Measurements from ENCODE around the gene CNTN4.
"Not testable (repeated sequence)": the region's sequence is repeated elsewhere in the genome, so short reads cannot be mapped to it uniquely, and the experiment has no call there.

Gene CNTN4

DNA sequence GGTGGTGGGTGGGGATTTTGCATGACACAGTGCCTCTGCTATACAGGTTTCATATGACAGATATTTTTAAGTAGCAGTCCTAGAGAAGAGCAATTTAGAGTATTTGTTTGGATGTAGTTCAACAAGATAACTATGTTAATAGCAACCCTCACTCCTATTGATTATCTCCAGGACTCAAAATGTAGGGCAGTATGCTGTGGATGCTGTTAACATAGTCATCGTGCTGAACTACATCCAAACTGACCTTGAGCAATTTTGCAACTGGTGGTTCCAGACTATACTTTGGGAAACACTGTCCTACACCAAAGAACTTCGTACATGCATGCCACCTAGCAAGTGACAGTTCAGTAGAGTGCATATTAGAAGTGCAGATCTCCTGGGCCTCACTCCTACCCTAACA, 893.9 kb downstream of the CNTN4 start:
- DNase-seq, result no peak

DNA sequence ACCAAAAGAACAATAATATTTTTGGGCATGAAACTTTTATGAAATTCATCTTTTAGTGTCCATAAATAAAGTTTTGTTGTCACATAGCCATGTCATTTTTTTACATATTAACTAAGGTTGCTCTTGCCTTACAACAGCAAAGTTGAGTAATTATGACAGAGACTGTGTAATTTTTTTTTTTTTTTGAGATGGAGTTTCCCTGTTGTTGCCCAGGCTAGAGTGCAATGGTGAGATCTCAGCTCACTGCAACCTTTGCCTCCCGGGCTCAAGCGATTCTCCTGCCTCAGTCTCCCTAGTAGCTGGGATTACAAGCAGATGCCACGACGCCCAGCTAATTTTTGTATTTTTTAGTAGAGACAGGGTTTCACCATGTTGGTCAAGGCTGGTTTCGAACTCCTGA, 894.5 kb downstream of the CNTN4 start:
- DNase-seq, result not testable (repeated sequence)

DNA sequence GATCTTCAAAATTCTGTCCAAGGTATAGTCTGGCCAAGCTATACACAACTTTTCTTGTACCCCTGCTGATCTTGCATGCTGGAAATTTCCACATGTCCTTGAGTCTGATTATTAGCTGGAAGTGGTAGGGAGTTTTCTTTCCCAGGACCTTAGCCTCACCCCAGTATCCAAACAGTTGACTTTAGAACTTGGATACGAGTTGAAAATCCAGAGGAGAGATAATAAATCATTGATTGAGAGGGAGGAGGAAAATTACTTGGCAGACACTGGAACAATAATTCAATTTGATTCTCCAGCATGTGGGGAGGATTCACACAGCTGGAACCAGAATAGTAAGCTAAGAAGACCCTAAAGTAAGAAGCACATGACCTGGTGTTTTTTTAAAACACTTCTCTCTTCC, 895.1 kb downstream of the CNTN4 start:
- DNase-seq, result no peak

DNA sequence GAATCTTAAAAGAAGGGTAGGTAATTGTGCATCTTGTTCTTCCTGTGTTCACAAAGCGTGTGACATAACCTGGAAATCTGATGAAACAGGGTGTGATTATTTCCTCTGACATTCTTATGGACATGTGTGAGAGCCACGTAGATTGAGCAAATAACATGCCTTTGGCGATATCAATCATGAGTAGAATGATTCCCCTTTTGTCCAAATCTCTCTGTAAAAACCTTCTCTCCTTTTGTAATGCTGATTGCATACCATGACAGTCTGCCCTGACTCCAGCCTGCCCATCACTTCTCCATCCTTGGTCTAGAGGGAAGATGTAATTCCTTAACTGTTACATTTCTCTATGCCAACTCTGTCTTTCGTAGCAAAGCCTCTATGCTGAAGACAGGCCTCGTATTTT, 896.5 kb downstream of the CNTN4 start:
- no peak for DNase-seq

DNA sequence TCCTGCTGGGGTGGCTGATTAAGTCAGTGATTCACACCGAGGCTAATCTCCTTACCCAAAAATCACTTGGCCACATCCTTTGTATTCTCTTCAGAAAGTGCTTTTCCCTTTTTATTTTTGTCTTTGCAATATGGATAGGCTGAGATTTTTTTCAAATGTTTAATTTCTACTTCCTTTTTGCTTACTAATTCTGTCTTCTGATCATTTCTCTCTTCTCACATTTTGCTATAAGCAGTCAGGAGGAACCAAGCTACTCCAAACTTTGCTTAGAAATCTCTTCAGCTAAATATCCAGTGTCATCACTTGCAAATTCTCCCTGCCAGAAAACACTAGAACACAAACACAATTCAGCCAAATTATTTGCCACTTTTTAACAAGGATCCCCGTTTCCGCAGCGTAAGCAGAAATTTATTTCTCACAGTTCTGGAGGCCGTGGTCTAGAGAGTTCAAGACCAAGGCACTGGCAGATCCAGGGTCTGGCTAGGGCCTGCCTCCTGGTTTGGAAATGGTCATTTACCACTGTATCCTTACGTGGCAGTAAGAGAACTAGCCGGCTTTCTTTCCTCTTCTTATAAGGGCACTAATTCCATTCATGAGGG, 906.6 kb downstream of the CNTN4 start:
- no peak for DNase-seq

DNA sequence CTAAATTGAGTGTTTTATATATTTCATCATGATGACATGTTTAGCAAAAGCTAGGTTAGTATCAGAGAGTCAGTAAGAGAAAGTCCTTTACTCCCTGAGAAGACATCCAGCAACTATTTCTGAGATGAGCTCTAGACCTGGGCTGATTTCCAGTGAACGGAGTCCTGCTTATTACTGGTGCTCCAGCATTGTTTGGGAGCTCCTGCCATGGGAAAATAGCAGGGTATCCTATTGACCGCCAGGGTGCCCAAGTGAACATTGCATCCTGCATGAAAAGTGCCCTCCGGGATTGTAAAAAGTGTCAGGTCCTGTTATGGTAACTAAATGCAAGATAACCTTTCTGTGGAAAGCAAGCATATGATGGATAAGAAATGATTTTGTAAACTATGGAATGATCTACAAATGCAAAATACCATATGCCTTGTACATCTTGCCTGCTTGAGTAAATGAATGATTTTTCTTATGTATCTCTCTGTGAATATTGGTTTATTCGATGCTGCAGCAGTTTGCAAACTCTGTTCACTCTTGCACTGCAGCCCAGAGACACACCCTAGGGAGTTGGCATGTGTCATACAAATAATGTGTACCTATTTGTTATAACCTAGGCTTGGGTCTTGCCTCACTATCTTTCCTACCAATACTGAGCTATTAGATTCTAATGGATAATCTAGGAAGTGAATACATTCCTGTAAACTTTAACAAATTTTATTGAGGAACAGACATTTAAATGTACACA, 914.8 kb downstream of the CNTN4 start:
- DNase-seq, result no peak

DNA sequence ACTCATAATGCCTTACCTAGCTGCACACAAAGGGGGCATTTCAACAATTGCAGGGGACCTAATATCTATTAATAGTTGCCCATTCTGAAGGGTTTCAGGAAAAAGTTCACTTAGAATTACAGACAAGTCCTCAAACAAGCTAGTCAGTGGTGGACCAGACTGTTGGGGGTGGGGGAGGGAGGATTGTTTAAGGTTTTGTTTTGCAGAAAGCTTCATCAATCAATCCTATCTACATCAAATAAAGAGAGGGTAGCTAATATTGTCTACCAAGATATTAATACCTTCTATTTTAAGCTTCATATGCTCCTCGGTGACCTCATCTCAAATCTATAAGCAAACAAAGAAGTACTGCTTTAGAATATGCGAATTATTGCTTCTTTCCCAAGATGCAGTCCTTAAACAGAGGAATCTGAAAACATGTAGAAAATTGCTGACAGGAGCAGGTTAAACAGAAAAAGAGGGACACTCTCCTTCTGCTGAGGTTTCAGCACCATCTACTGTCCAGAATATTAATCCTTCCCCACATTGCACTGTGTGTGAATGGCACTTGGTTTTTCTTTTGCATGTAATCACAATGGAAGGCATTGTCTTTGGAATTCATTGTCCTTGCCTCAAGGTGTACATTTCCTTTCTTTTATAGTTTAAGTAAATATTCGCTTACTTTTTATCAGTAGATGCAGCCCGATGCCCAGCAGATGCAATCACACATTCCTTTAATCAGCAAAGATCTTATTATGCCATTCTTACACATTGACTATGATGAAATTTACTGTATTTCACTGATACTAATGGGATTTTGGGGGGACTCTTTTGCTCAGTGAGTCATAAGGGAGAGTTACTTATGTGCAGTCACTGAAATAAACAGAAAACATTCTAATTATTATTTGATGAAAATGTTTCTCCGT, 916.8 kb downstream of the CNTN4 start:
- no peak for DNase-seq

DNA sequence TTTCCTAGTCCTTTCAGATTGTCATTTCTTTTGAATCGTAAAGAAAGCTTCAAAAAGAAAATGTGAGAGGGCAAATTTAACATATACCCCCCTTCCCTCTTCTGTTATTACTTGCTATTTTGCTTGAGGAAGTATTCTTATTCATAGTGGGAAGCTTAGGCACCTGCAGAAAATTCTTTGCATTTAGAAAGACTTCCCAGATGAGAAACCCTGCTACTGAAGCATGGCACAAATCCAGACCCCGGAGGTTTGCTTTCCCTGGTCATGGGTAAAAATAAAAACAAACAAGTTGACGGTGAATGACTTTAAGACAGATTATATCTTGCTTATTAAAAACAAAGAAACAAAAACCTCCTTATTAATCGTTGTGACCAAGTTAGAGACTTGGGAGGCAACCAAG, 917.6 kb downstream of the CNTN4 start:
- DNase-seq, result no peak

DNA sequence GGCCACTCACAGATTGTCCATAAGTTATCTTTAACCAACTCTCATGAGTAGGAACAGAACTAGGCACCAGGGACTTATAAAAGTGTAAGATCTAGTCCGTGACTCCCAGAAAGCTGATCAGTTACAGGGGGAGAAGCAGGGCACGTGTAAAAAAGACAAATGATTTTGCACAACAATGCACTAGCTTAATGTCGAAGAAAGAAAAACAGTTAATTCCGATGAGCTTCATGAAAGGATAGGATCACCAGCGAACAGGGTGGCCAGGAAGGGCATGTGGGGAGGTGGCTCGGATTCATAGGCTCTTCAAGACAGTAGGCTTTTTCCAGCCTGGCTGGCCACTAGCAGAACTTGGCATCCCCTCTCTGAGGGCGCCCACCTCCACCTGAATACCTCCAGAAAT, 921.5 kb downstream of the CNTN4 start:
- DNase-seq, result no peak

DNA sequence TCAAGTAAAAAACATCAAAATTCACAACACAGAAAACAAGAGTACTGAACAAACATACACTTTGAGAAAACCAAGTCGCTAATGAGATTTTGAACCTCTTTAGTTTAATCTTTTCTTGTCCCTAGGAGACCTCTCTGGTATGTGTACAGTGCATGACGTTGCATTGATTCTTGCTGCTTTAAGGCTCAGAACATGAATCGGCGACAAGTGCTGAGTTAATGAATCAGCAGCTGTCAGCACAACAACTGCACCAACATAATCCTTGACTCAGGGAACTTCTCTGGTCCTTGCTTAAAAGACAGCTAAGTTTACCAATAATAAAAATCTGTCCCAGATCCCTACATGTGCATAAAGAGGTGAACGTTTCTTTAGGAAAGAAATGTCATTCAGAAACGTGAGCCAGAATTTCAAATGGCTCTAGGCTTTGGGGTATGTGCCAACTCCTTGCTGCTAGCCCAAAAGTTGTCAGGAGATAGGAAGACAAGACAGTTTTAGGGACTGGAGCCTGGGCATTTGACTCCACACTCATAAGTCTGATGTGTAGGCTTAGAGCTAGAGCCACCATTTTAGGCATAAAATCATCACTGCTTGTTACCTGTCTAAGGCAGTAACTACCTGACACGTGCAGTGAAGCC, 924.6 kb downstream of the CNTN4 start:
- no peak for DNase-seq

DNA sequence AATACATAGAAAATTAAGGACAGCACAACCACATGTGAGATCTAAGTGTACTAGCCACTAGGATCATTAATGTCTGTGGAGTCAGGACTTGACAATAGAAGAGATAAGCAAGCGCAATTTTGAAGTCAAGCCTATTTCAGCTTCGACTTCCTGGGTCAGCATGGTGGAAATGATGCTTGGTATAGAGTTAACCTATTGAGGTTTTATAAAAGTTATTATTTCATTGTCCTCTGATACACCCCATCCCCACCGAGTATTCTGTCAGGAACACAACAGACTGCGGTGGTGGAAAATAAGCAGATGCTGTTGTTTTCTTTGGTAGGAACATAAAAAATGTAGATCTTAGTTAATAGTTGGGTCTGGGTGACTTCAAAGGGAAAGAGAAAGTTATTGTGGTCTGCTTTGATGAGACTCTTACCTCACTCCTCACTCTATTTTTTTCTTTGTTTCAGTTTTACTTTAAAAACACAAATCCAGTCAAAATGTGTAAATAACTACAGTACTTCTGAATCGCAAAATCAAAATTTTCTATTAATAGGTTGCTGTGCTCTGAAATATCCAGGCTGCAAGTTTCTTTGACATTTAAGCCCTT, 929.4 kb downstream of the CNTN4 start:
- DNase-seq, result no peak

DNA sequence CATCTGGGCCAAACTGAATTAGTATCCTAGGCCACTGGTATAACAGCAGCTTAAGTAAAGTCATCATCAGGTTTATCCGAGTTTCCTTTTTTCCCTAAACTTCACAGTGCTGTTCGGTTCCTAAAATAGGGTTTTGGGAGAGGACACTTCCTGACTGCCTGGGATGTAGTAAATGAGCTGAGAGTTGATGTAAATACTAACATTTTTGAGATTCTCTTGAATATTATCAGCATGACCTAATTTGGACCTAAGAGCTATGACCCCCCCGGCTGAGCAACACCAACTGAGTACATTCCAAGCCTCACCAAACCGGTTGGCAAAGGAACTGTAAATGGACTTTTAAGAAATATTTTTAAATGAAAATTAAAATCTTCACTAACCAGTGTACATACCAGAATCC, 932.7 kb downstream of the CNTN4 start:
- DNase-seq, result no peak

DNA sequence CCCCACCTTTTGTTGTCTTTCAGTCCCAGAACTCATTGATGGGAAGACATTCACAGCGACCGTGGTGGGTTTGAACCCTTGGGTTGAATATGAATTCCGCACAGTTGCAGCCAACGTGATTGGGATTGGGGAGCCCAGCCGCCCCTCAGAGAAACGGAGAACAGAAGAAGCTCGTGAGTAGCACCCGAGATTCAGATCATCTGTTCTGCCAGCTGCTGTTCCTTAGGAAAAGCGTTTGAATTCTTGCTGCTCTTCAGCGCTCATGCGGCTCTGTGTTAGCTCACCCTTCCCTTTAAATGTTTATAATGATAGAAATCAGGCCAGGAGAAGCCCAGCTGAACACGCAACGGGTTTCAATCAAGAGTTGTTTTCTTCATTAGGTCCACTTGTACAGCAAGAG, 938.5 kb downstream of the CNTN4 start:
- no peak for DNase-seq

DNA sequence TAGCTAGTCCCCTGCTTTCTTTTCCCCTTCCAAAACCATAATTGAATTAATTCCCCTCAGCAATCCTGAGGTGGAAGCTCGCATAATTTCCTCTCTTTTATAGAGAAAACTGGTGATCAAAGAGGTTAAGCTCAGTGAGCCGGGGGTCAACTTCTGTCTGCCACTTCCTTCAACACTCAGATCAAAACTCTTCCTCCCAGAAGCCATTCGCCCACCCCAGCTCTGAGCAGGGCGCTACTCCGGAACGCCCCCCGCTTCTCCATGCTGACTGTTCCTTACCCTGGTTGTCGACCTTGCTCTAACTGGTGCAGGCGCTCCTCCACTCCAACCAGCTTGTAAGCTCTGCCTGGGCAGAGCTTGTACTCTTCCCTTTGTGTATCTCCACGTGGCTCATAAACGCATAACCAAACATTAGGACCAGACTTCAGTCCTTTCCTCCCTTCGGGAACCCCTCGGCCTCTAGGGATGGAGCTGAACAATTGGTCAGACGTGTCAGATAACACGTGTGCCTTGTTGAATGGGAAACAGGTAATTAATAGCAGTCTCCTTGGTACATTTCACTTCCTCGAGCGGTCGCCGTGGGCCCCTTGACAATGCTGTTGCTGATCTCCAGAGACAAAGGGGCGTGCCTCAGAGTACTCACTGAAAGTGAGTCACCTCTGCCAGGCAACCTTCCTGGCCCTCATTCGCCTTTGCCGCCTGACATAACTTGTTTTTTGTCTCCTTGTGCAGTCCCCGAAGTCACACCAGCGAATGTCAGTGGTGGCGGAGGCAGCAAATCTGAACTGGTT, 939.7 kb downstream of the CNTN4 start:
- no peak for DNase-seq

DNA sequence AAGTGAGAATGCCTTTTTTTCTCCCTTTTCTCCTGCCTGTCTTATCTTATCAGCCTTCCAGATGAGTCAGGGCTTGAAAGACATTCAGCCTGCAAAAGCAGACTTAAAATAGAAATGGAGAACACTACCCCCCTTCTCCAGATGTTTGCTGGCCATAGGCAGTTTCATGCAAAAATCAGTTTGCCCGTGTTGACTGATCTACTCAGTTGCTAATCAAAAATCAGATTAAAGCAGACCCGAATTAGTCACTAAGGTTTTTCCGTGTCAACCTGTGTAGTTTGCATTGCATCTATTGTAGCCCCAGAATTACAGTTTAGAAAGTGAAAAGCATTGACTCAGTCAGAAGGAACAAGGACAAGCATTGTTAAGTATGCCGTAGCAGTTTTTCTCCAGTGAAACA, 955.3 kb downstream of the CNTN4 start:
- no peak for DNase-seq

DNA sequence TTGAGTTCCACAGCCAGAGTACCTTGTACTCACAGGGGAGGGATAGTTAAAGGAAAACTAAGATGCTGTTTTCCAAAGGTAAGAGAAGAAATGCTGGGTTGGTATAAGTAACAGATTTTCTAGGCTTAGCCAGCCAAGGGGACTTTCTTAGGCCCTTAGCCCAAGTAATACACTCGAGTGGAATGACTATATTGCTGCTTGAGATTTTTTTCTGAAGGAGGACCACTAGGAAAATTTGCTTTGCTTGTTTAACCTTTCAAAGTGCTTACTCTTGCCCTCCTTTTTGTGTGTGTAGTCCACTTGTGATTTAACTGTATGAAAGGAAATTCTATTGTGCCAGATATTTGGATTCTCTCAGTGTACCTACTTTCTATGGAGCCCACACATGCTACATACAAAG, 961.0 kb downstream of the CNTN4 start:
- DNase-seq, result no peak

DNA sequence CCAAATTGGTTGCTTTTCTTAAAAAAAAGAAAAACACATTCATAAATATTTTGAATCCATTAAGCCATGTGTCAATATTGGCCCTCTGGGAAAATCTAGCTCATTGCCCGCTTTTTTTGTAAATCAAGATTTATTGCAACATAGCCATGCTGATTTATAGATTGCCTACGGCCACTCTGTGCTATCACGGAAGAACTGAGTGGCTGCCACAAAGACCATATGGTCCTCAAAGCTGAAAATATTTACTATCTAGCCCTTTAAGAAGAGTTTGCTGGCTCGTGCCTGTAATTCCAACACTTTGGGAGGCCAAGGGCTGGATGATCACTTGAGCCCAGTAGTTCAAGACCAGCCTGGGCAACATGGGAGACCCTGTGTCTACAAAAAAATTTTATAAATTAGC, 965.6 kb downstream of the CNTN4 start:
- no peak for DNase-seq

DNA sequence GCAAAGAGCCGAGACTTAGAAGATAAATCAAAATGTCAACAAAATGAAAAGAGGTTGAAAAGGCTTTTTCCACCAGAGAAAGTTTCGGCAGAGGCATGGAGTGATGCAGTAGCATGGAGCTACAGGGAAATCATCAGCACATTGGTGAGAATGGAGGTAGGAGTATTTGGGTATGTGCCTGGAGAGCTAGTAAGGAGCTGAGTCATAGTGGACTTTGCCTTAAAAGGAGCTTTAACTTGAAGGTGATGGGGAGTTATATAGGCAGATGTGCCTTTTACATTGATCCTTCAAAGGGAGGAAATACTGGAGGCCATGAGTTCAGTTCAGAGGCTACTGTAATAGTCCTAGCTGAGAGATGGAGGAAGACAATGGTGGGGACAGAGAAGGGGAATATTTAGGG, 967.2 kb downstream of the CNTN4 start:
- no peak for DNase-seq

DNA sequence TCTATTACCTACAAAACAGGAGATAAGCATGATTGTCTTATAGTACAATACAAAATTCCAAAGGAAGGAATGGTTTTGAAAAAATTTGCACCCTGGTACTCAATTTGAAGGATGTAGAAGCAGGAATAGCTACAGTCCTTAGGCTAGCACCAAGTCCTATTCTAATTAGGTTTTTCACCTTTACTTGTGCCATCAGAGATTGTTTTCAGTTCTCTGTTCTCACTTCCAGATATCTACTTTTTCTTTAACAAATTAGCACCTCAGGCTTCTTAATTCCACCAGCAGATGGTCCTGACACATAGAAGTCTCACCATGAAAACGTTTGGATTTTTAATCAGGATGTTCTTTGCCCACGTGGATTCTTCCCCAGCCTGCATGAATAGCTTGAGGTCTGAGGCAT, 967.7 kb downstream of the CNTN4 start:
- DNase-seq, result no peak

DNA sequence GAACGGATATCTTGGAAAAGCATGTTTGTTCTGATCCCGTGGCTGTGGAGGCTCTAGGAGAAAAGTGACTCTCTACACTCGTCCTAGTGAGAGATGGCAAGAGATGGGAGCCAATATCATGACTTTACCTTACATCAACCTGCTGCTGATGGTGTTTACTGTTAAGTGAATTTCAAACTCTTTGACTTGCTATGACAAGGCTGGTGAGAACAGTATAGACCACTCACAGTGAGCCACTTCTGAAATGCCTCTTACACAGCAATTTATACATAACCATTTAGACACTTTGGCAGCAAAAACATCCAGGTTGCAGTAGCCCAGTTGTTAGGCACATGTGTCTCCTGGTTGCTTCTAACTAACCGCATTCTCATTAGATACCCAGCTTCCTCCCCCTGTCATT, 968.2 kb downstream of the CNTN4 start:
- DNase-seq, result no peak

DNA sequence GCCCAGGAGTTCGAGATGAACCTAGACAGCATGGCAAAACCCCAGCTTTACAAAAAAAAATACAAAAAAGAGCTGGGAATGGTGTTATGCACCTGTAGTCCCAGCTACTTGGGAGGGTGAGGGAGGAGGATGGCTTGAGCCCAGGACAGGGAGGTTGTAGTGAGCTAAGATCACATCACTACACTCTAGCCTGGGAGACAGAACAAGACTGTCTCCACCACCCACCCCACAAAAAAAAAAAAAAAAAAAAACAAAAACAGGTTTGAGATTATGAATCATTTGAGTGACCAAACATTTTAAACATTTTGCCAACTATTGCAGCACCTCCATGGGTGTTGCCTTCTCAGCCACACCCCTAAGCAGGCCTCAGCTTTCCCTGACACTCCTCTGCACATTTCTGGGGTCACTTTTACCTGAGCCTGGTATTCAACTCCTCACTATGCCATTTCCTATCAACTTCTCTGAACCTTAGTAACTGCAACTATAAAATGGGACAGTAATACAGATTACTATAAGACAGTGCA, 969.8 kb downstream of the CNTN4 start:
- no peak for DNase-seq

DNA sequence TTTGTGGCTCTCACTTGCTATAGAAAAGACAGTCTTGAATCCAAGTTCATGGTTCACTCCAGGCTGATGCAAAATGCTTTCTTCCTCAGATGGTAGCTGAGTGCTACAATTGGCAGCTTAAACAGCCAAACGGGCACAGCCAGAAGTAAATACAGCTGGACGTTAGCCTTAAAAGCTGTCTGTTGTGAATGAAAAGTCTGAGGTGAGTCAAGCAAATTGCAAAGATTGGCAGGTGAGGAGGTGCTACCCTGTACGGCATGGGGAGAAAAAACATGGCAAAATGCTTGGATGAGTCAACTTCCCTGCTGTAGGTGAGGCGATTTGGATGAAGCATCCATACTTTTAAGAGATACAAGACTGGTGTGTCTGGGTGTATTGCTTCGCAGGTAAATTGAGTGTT, 971.1 kb downstream of the CNTN4 start:
- no peak for DNase-seq
